DOHH2 (cell line): ENCODE results near the gene ABCA4.

Source experiments
- H3F3A ChIP-seq: fragments of 200-600 bp; sonication (generic), shearing (Covaris generic); 2 replicates; pipeline ENCODE4 v1.6.0; 2016; ENCODE audit warnings: antibody characterized with exemption, mild to moderate bottlenecking; ENCODE audit not compliant: control insufficient read depth, insufficient read depth
- H3K27ac ChIP-seq: fragments of 200-600 bp; sonication (generic); 2 replicates; pipeline ENCODE4 v1.5.1; 2014; ENCODE audit warnings: low read depth, mild to moderate bottlenecking, low read length, moderate library complexity
- H3K27me3 ChIP-seq: fragments of 200-600 bp; sonication (generic); 2 replicates; pipeline ENCODE4 v1.6.1; 2014; ENCODE audit warnings: mild to moderate bottlenecking, low read length, mixed read lengths; ENCODE audit not compliant: control insufficient read depth
- H3K36me3 ChIP-seq: fragments of 200-600 bp; sonication (generic); 2 replicates; pipeline ENCODE4 v1.6.1; 2014; ENCODE audit warnings: mild to moderate bottlenecking, low read length, moderate library complexity, mixed read lengths; ENCODE audit not compliant: control insufficient read depth
- H3K4me1 ChIP-seq: fragments of 200-600 bp; sonication (generic); 2 replicates; pipeline ENCODE4 v1.6.1; 2014; ENCODE audit warnings: mild to moderate bottlenecking, low read length, mixed read lengths; ENCODE audit not compliant: control insufficient read depth
- H3K4me2 ChIP-seq: fragments of 200-600 bp; sonication (generic); 2 replicates; pipeline ENCODE4 v1.6.0; 2014; ENCODE audit warnings: mild to moderate bottlenecking, low read length, moderate library complexity
- H3K4me3 ChIP-seq: fragments of 200-600 bp; sonication (generic); 2 replicates; pipeline ENCODE4 v1.5.1; 2014; ENCODE audit warnings: mild to moderate bottlenecking, low read length, mixed read lengths
- H3K79me2 ChIP-seq: fragments of 200-600 bp; sonication (generic); 2 replicates; pipeline ENCODE4 v1.6.1; 2014; ENCODE audit warnings: mild to moderate bottlenecking, low read length, mixed read lengths; ENCODE audit not compliant: control insufficient read depth
- H3K9me2 ChIP-seq: fragments of 200-600 bp; sonication (generic); replicated peaks from 2 replicates; pipeline ENCODE4 v1.6.1; 2014; ENCODE audit warnings: mild to moderate bottlenecking, low read length, mixed read lengths; ENCODE audit not compliant: control insufficient read depth
- H3K9me3 ChIP-seq: fragments of 200-600 bp; sonication (generic); 2 replicates; pipeline ENCODE4 v1.6.1; 2014; ENCODE audit warnings: antibody characterized with exemption, low read length, mixed read lengths; ENCODE audit not compliant: control insufficient read depth, insufficient read depth
- H4K20me1 ChIP-seq: fragments of 200-600 bp; sonication (generic); 2 replicates; pipeline ENCODE4 v1.6.0; 2014; ENCODE audit warnings: low read depth, mild to moderate bottlenecking, antibody characterized with exemption, low read length, moderate library complexity; ENCODE audit not compliant: control insufficient read depth, insufficient read depth
- EZH2phosphoT487 ChIP-seq: fragments of 200-600 bp; sonication (generic); IDR thresholded peaks from 2 replicates; pipeline ENCODE4 v1.6.1; 2017; ENCODE audit warnings: borderline replicate concordance, mild to moderate bottlenecking, antibody characterized with exemption, low read length, moderate library complexity, mixed read lengths
- TF ChIP-seq, protein P1 (sequence below): fragments of 200-600 bp; sonication (generic); IDR thresholded peaks from one replicate; pipeline ENCODE4 v1.5.1; 2014; ENCODE audit warnings: antibody characterized with exemption, mild to moderate bottlenecking, low read depth, low read length; ENCODE audit not compliant: poor library complexity, severe bottlenecking

The ABCA4 gene

GRCh38 chr1:94068999-94069918, 51.7 kb downstream of the ABCA4 start:
- no peaks in the 10 kb centered on the region for H3K9me2 ChIP-seq
- no peaks in the 10 kb centered on the region for H4K20me1 ChIP-seq
- H3K27me3 ChIP-seq: no peaks in the 10 kb centered on the region
- H3K9me3 ChIP-seq: no peaks in the 10 kb centered on the region
- no peak for TF ChIP-seq EZH2phosphoT487
- TF ChIP-seq, protein P1, sequence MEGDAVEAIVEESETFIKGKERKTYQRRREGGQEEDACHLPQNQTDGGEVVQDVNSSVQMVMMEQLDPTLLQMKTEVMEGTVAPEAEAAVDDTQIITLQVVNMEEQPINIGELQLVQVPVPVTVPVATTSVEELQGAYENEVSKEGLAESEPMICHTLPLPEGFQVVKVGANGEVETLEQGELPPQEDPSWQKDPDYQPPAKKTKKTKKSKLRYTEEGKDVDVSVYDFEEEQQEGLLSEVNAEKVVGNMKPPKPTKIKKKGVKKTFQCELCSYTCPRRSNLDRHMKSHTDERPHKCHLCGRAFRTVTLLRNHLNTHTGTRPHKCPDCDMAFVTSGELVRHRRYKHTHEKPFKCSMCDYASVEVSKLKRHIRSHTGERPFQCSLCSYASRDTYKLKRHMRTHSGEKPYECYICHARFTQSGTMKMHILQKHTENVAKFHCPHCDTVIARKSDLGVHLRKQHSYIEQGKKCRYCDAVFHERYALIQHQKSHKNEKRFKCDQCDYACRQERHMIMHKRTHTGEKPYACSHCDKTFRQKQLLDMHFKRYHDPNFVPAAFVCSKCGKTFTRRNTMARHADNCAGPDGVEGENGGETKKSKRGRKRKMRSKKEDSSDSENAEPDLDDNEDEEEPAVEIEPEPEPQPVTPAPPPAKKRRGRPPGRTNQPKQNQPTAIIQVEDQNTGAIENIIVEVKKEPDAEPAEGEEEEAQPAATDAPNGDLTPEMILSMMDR: no peak
- no peak overlapping the region for H3K4me3 ChIP-seq
- no peaks in the 10 kb centered on the region for H3K4me1 ChIP-seq
- H3F3A ChIP-seq: no peaks in the 10 kb centered on the region
- no peaks in the 10 kb centered on the region for H3K79me2 ChIP-seq
- H3K27ac ChIP-seq: no peak overlapping the region
- H3K4me2 ChIP-seq: no peak overlapping the region
- H3K36me3 ChIP-seq: no peaks in the 10 kb centered on the region

GRCh38 chr1:94068096-94068998, 52.6 kb downstream of the ABCA4 start:
- no peak overlapping the region for H3K4me3 ChIP-seq
- H4K20me1 ChIP-seq: no peaks in the 10 kb centered on the region
- TF ChIP-seq EZH2phosphoT487: no peak
- TF ChIP-seq, protein P1: no peak
- H3F3A ChIP-seq: no peaks in the 10 kb centered on the region
- H3K4me2 ChIP-seq: no peak overlapping the region
- H3K27ac ChIP-seq: no peak overlapping the region
- no peaks in the 10 kb centered on the region for H3K9me3 ChIP-seq
- H3K9me2 ChIP-seq: no peaks in the 10 kb centered on the region
- H3K27me3 ChIP-seq: no peaks in the 10 kb centered on the region
- H3K79me2 ChIP-seq: no peaks in the 10 kb centered on the region
- H3K4me1 ChIP-seq: no peaks in the 10 kb centered on the region
- H3K36me3 ChIP-seq: no peaks in the 10 kb centered on the region

- Histone ChIP-seq H3K79me2 (no peaks in the 10 kb centered on the region), H3K4me2 (no peak overlapping the region), H3K27me3 (no peaks in the 10 kb centered on the region), H3K4me1 (no peaks in the 10 kb centered on the region), H3F3A (no peaks in the 10 kb centered on the region), H3K9me2 (no peaks in the 10 kb centered on the region), H3K9me3 (no peaks in the 10 kb centered on the region), H3K36me3 (no peaks in the 10 kb centered on the region), H4K20me1 (no peaks in the 10 kb centered on the region), H3K27ac (no peak overlapping the region), H3K4me3 (no peak overlapping the region)
- TF ChIP-seq, protein P1: no peak
- no peak for TF ChIP-seq EZH2phosphoT487
Measured at GRCh38 chr1:94067196-94067595, 53.8 kb downstream of the ABCA4 start.
